NT2/D1 (cell line): ENCODE data around the gene ABHD4.

ENCODE experiments used
- SUZ12 ChIP-seq: IDR thresholded peaks from 2 replicates; pipeline ENCODE4 v1.6.1; 2011; ENCODE audit not compliant: insufficient read length, insufficient read depth; ENCODE audit errors: extremely low read depth
- YY1 ChIP-seq: IDR thresholded peaks from 2 replicates; pipeline ENCODE4 v1.6.1; 2011; ENCODE audit not compliant: insufficient read length, insufficient read depth
- ZNF274 ChIP-seq: IDR thresholded peaks from 2 replicates; pipeline ENCODE4 v1.6.1; 2011; ENCODE audit warnings: mild to moderate bottlenecking, low read depth, low read length

DNA sequence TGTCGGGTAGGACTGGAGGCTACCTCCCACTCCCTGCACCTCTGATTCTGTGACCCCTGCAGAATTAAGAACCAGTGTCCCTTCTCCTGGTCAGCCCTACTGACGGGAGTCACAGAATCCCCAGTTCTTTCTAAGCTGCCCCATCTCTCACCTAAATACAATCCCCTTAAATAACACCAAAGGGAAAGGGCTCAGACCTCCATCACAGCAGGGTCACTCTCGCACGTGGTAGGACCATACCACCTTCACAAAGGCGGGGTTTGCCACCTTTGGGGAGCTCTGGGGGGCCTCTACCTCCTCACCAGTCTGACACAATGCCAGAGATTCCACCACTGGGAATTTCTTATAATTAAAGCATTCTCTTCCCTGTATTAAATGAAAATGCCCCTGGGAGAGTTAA lies 44.7 kb upstream of the ABHD4 start:
- no peak for TF ChIP-seq YY1
- no peak for TF ChIP-seq ZNF274
- TF ChIP-seq SUZ12 = no peak
